HepG2 (cell line): ENCODE results near the gene ADAMTS2. TPM values are rescaled to one million over a fixed set of nuclear protein-coding genes. Genes with fewer than 3 reads are reported as not detected.

Source experiments
- CBX5 ChIP-seq: sonication (generic); formaldehyde crosslinking; IDR thresholded peaks from 2 replicates; pipeline ENCODE4 v1.4.0; 2020; ENCODE audit warnings: missing genetic modification reagents, borderline replicate concordance
- CENPT ChIP-seq: sonication (generic); formaldehyde crosslinking; IDR thresholded peaks from 2 replicates; pipeline ENCODE4 v1.8.0; 2022; ENCODE audit warnings: low read depth, mild to moderate bottlenecking, moderate library complexity, missing genetic modification reagents
- JUND ChIP-seq: sonication (generic); formaldehyde crosslinking; IDR thresholded peaks from 2 replicates; pipeline ENCODE4 v1.8.0; 2022; ENCODE audit warnings: mild to moderate bottlenecking, missing genetic modification reagents
- PHF20 ChIP-seq: sonication (generic); formaldehyde crosslinking; IDR thresholded peaks from 2 replicates; pipeline ENCODE4 v1.5.0; 2020; ENCODE audit warnings: mild to moderate bottlenecking, missing genetic modification reagents
- ZBTB42 ChIP-seq: sonication (generic); formaldehyde crosslinking; IDR thresholded peaks from 2 replicates; pipeline ENCODE4 v1.5.0; 2020; ENCODE audit warnings: mild to moderate bottlenecking, missing genetic modification reagents
- polyA plus RNA-seq, 8 experiments: library from polyadenylated mRNA; depleted of rRNA in 3 of 8; stranded (reverse) in 7 of 8; unstranded in 1 of 8; fragments of >200 nt; fragmentation: Illumina TruSeq in 4 of 8; extraction: Trizol in 4 of 8; gene quantifications; 2 replicates each; pipeline versions ENCODE4 v1.2.1 to v1.2.3, GENCODE V29; 2011 to 2016; ENCODE audit warnings: low read depth in 4 of 8, missing spikeins in 1 of 8, mixed read lengths in 1 of 8; ENCODE audit not compliant: insufficient read depth in 1 of 8
- total RNA-seq, 5 experiments: library from RNA; depleted of rRNA; stranded (reverse); fragments of >200 nt; fragmentation: Illumina TruSeq; extraction: Trizol; gene quantifications; 2 replicates each; pipeline ENCODE4 v1.2.3, GENCODE V29; 2016; ENCODE audit warnings: low read depth in 1 of 5
- TF ChIP-seq, protein P1 (sequence below), 2 experiments: IDR thresholded peaks; 2 replicates each; pipeline ENCODE4 v1.6.1; 2011 to 2012; ENCODE audit warnings: low read length in 2 of 2, borderline replicate concordance in 1 of 2, low read depth in 1 of 2, mild to moderate bottlenecking in 1 of 2, moderate library complexity in 1 of 2
- TF ChIP-seq, protein P2 (sequence below): sonication (generic); formaldehyde crosslinking; IDR thresholded peaks from 2 replicates; pipeline ENCODE4 v1.5.0; 2020; ENCODE audit warnings: mild to moderate bottlenecking, missing genetic modification reagents
- TF ChIP-seq, protein P3 (sequence below): sonication (generic); formaldehyde crosslinking; IDR thresholded peaks from 2 replicates; pipeline ENCODE4 v1.5.0; 2020; ENCODE audit warnings: mild to moderate bottlenecking, missing genetic modification reagents, moderate library complexity

ADAMTS2 gene
- total and polyA plus RNA-seq, 2 of the 13 experiments (the other 11 are each of a cell fraction or from before 2014, with no cell fraction given): 0.24 to 3.5 TPM

- TF ChIP-seq, protein P1, sequence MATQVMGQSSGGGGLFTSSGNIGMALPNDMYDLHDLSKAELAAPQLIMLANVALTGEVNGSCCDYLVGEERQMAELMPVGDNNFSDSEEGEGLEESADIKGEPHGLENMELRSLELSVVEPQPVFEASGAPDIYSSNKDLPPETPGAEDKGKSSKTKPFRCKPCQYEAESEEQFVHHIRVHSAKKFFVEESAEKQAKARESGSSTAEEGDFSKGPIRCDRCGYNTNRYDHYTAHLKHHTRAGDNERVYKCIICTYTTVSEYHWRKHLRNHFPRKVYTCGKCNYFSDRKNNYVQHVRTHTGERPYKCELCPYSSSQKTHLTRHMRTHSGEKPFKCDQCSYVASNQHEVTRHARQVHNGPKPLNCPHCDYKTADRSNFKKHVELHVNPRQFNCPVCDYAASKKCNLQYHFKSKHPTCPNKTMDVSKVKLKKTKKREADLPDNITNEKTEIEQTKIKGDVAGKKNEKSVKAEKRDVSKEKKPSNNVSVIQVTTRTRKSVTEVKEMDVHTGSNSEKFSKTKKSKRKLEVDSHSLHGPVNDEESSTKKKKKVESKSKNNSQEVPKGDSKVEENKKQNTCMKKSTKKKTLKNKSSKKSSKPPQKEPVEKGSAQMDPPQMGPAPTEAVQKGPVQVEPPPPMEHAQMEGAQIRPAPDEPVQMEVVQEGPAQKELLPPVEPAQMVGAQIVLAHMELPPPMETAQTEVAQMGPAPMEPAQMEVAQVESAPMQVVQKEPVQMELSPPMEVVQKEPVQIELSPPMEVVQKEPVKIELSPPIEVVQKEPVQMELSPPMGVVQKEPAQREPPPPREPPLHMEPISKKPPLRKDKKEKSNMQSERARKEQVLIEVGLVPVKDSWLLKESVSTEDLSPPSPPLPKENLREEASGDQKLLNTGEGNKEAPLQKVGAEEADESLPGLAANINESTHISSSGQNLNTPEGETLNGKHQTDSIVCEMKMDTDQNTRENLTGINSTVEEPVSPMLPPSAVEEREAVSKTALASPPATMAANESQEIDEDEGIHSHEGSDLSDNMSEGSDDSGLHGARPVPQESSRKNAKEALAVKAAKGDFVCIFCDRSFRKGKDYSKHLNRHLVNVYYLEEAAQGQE (IDR thresholded peaks at IDR 0.05; ENCODE audit: borderline replicate concordance in 1 of 2, low read depth in 1 of 2, low read length in 2 of 2): no peak
- TF ChIP-seq, protein P2, sequence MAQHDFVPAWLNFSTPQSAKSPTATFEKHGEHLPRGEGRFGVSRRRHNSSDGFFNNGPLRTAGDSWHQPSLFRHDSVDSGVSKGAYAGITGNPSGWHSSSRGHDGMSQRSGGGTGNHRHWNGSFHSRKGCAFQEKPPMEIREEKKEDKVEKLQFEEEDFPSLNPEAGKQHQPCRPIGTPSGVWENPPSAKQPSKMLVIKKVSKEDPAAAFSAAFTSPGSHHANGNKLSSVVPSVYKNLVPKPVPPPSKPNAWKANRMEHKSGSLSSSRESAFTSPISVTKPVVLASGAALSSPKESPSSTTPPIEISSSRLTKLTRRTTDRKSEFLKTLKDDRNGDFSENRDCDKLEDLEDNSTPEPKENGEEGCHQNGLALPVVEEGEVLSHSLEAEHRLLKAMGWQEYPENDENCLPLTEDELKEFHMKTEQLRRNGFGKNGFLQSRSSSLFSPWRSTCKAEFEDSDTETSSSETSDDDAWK (CRISPR knock-in tag): no peak
- TF ChIP-seq, protein P3, sequence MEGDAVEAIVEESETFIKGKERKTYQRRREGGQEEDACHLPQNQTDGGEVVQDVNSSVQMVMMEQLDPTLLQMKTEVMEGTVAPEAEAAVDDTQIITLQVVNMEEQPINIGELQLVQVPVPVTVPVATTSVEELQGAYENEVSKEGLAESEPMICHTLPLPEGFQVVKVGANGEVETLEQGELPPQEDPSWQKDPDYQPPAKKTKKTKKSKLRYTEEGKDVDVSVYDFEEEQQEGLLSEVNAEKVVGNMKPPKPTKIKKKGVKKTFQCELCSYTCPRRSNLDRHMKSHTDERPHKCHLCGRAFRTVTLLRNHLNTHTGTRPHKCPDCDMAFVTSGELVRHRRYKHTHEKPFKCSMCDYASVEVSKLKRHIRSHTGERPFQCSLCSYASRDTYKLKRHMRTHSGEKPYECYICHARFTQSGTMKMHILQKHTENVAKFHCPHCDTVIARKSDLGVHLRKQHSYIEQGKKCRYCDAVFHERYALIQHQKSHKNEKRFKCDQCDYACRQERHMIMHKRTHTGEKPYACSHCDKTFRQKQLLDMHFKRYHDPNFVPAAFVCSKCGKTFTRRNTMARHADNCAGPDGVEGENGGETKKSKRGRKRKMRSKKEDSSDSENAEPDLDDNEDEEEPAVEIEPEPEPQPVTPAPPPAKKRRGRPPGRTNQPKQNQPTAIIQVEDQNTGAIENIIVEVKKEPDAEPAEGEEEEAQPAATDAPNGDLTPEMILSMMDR (CRISPR knock-in tag): no peak
- TF ChIP-seq CENPT: no peak
- no peak for TF ChIP-seq ZBTB42 (CRISPR knock-in tag)
- no peak for TF ChIP-seq PHF20 (CRISPR knock-in tag)
- no peak for TF ChIP-seq CBX5 (CRISPR knock-in tag)
- no peak for TF ChIP-seq JUND (CRISPR knock-in tag)
- TF ChIP-seq, all 625 proteins: peak for 0
Observed at GRCh38 chr5:179333796-179334761, 11.2 kb downstream of the ADAMTS2 start (continued).
